ENCODE results near the gene MLIP. TPM values are rescaled to one million over a fixed set of nuclear protein-coding genes. Genes with fewer than 3 reads are reported as not detected.
"Not testable (repeated sequence)": the region's sequence is repeated elsewhere in the genome, so short reads cannot be mapped to it uniquely, and the experiment has no call there.

MLIP gene
- total RNA-seq, 4 donors from 2014 or later: 4.0 to 20.6 (median 10.1) TPM

GRCh38 chr6:54072635-54073313, 38.5 kb upstream of the MLIP start:
- DNase-seq (ENCODE audit: low spot score in 2 of 2): no peak
- TF ChIP-seq CTCF (IDR thresholded peaks at IDR 0.05) (no peak), POLR2A (IDR thresholded peaks at IDR 0.05) (no peak)
- intact Hi-C loops (cut with DNase I; ENCODE audit: low total_unique reads): no loop called here
- no peak overlapping the region for H3K4me3 ChIP-seq (ENCODE audit: low read depth, poor library complexity, severe bottlenecking)
- WGBS, 2 donors: 81 to 88% methylated on average over 2 of the region's 2 CpGs

GRCh38 chr6:54073487-54073886, 37.8 kb upstream of the MLIP start:
- TF ChIP-seq POLR2A (IDR thresholded peaks at IDR 0.05) (no peak), CTCF (IDR thresholded peaks at IDR 0.05) (no peak)
- WGBS, 2 donors: 92 to 93% methylated on average over 2 of the region's 2 CpGs
- intact Hi-C loops (cut with DNase I; ENCODE audit: low total_unique reads): no loop called here
- H3K4me3 ChIP-seq (ENCODE audit: low read depth, poor library complexity, severe bottlenecking): no peak overlapping the region
- no peak for DNase-seq (ENCODE audit: low spot score in 2 of 2)

- no peak overlapping the region for H3K4me3 ChIP-seq (ENCODE audit: low read depth, poor library complexity, severe bottlenecking)
- TF ChIP-seq CTCF (IDR thresholded peaks at IDR 0.05) (no peak), POLR2A (IDR thresholded peaks at IDR 0.05) (no peak)
- no peak for DNase-seq (ENCODE audit: low spot score in 2 of 2)
- intact Hi-C loops (cut with DNase I; ENCODE audit: low total_unique reads): no loop called here
- WGBS, 2 donors: 75 to 80% methylated on average over 4 of the region's 4 CpGs
These were observed 37.1 kb upstream of the MLIP start for GRCh38 chr6:54074109-54074508.

- 73 to 80% methylated on average over 13 of the region's 13 CpGs for WGBS, 2 donors
- no peak for DNase-seq (ENCODE audit: low spot score in 2 of 2)
- intact Hi-C loops (cut with DNase I; ENCODE audit: low total_unique reads): no loop called here
These were observed 36.6 kb upstream of the MLIP start for GRCh38 chr6:54074578-54075195.

GRCh38 chr6:54076159-54076789, 35.0 kb upstream of the MLIP start:
- no peak for TF ChIP-seq CTCF (IDR thresholded peaks at IDR 0.05)
- no peak for TF ChIP-seq POLR2A (IDR thresholded peaks at IDR 0.05)
- H3K4me3 ChIP-seq (ENCODE audit: low read depth, poor library complexity, severe bottlenecking): no peak overlapping the region
- 86 to 89% methylated on average over 2 of the region's 2 CpGs for WGBS, 2 donors
- intact Hi-C loops (cut with DNase I; ENCODE audit: low total_unique reads): no loop called here
- no peak for DNase-seq (ENCODE audit: low spot score in 2 of 2)

More at GRCh38 chr6:54074578-54075195, 36.6 kb upstream of the MLIP start:
- TF ChIP-seq CTCF (IDR thresholded peaks at IDR 0.05): no peak
- TF ChIP-seq POLR2A (IDR thresholded peaks at IDR 0.05): no peak
- no peak overlapping the region for H3K4me3 ChIP-seq (ENCODE audit: low read depth, poor library complexity, severe bottlenecking)

- H3K4me3 ChIP-seq (ENCODE audit: low read depth, poor library complexity, severe bottlenecking); intact Hi-C loops (cut with DNase I; ENCODE audit: low total_unique reads); DNase-seq (ENCODE audit: low spot score in 2 of 2): not testable (repeated sequence)
- WGBS, 2 donors: 94 to 96% methylated on average over 13 of the region's 13 CpGs
These were observed 29.7 kb upstream of the MLIP start for GRCh38 chr6:54081499-54081898.

All from lower leg skin (tissue), 4 donors.